H1 (cell line): Measurements from ENCODE around the gene PKD2. TPM values are rescaled to one million over a fixed set of nuclear protein-coding genes. Genes with fewer than 3 reads are reported as not detected.

Experiments
- CTCF ChIA-PET: fragments of 300-600 bp; sonication (Branson Sonifier 250); formaldehyde crosslinking; loops from one replicate; lab custom pipeline; 2021; ENCODE audit not compliant: partially characterized antibody; lab: Charles Lee
- POLR2A ChIA-PET: fragments of 300-600 bp; sonication (Branson Sonifier 250); formaldehyde crosslinking; loops from one replicate; lab custom pipeline; 2021; ENCODE audit warnings: inconsistent platforms; ENCODE audit not compliant: partially characterized antibody; lab: Charles Lee
- DNase-seq, 2 experiments: peaks; one replicate each; pipeline versions ENCODE4 v3.0.0 to v3.0.0-alpha.2; 2010 to 2022; ENCODE audit warnings: low spot score in 2 of 2, low read depth in 1 of 2, mixed read lengths in 1 of 2
- FAIRE-seq: peaks from 2 replicates; lab custom pipeline; 2011; peaks lifted over from hg19 to GRCh38; lab: Jason Lieb, UNC
- H2AFZ ChIP-seq: 2 replicates; pipeline ENCODE4 v1.8.1; 2012; ENCODE audit warnings: low read length, inconsistent platforms
- H2AK5ac ChIP-seq: 2 replicates; pipeline ENCODE4 v1.6.1; 2013; ENCODE audit warnings: low read depth, low read length
- H2BK120ac ChIP-seq: replicated peaks from 2 replicates; pipeline ENCODE3; 2013; ENCODE audit warnings: low read depth, low read length, inconsistent platforms
- H2BK12ac ChIP-seq: 2 replicates; pipeline ENCODE4 v1.6.1; 2013; ENCODE audit warnings: low read depth, low read length
- H2BK15ac ChIP-seq: 2 replicates; pipeline ENCODE4 v1.6.1; 2013; ENCODE audit warnings: low read length
- H2BK20ac ChIP-seq: 2 replicates; pipeline ENCODE4 v1.6.1; 2013; ENCODE audit warnings: low read length
- H2BK5ac ChIP-seq: 2 replicates; pipeline ENCODE4 v1.6.1; 2013; ENCODE audit warnings: low read depth, low read length
- H3K14ac ChIP-seq: 2 replicates; pipeline ENCODE4 v1.6.1; 2013; ENCODE audit warnings: inconsistent platforms; ENCODE audit not compliant: insufficient read length
- H3K18ac ChIP-seq: 2 replicates; pipeline ENCODE4 v1.6.1; 2013; ENCODE audit warnings: low read length; ENCODE audit errors: extremely low read depth
- H3K23ac ChIP-seq: 2 replicates; pipeline ENCODE4 v1.6.1; 2013; ENCODE audit warnings: inconsistent platforms; ENCODE audit not compliant: insufficient read length
- H3K23me2 ChIP-seq: 2 replicates; pipeline ENCODE4 v1.6.1; 2013; ENCODE audit warnings: low read depth, low read length
- H3K27ac ChIP-seq: 2 replicates; pipeline ENCODE4 v1.6.1; 2011; ENCODE audit warnings: low read depth, low read length, inconsistent platforms
- H3K27me3 ChIP-seq, 4 experiments: replicated peaks in 1 of 4; 1 replicate in 1 of 4; 2 replicates in 3 of 4; pipeline versions ENCODE4 v1.6.1 to v1.8.1; 2011 to 2013; ENCODE audit warnings: low read length in 3 of 4, mild to moderate bottlenecking in 3 of 4, inconsistent platforms in 2 of 4, mixed read lengths in 2 of 4, moderate library complexity in 1 of 4; ENCODE audit not compliant: control insufficient read depth in 3 of 4, insufficient read depth in 3 of 4; ENCODE audit errors: extremely low read depth in 1 of 4
- H3K36me3 ChIP-seq, 4 experiments: 2 replicates each; pipeline versions ENCODE4 v1.6.1 to v1.8.1; 2011 to 2013; ENCODE audit warnings: mild to moderate bottlenecking in 4 of 4, low read length in 3 of 4, moderate library complexity in 2 of 4, control low read depth in 1 of 4, inconsistent platforms in 1 of 4; ENCODE audit not compliant: insufficient read depth in 4 of 4, control insufficient read depth in 2 of 4
- H3K4ac ChIP-seq: replicated peaks from 2 replicates; pipeline ENCODE3; 2013; ENCODE audit warnings: low read length, low read depth, mixed read lengths, inconsistent platforms; ENCODE audit not compliant: insufficient read length
- H3K4me1 ChIP-seq, 4 experiments: replicated peaks in 1 of 4; 1 replicate in 1 of 4; 2 replicates in 3 of 4; pipeline versions ENCODE4 v1.6.1 to v1.8.1; 2011 to 2013; ENCODE audit warnings: low read length in 3 of 4, inconsistent platforms in 2 of 4, mixed read lengths in 1 of 4; ENCODE audit not compliant: insufficient read depth in 4 of 4, control insufficient read depth in 3 of 4
- H3K4me2 ChIP-seq, 2 experiments: 2 replicates each; pipeline versions ENCODE4 v1.6.1 to v1.8.1; 2011 to 2013; ENCODE audit warnings: low read depth in 2 of 2, low read length in 2 of 2, control low read depth in 1 of 2, inconsistent platforms in 1 of 2, mild to moderate bottlenecking in 1 of 2; ENCODE audit not compliant: insufficient read depth in 1 of 2
- H3K4me3 ChIP-seq, 4 experiments: fragments of 200-600, 300-600 bp in 1 of 4; sonication (generic), shearing (Covaris generic), sonication (Bioruptor Twin) in 1 of 4; 2 replicates each; pipeline versions ENCODE4 v1.5.1 to v1.8.1; 2011 to 2016; ENCODE audit warnings: low read length in 4 of 4, low read depth in 3 of 4, control low read depth in 2 of 4, inconsistent platforms in 2 of 4, mild to moderate bottlenecking in 2 of 4, mixed read lengths in 1 of 4, moderate library complexity in 1 of 4; ENCODE audit not compliant: insufficient read depth in 2 of 4; ENCODE audit errors: extremely low read depth in 1 of 4
- H3K56ac ChIP-seq: replicated peaks from 2 replicates; pipeline ENCODE3; 2013; ENCODE audit warnings: low read depth, mild to moderate bottlenecking, mixed read lengths, low read length, inconsistent platforms; ENCODE audit not compliant: insufficient read length
- H3K79me1 ChIP-seq: 2 replicates; pipeline ENCODE4 v1.6.1; 2013; ENCODE audit warnings: low read depth, low read length, control low read depth
- H3K79me2 ChIP-seq, 2 experiments: 2 replicates each; pipeline versions ENCODE4 v1.6.1 to v1.8.1; 2012 to 2013; ENCODE audit warnings: low read length in 2 of 2, mild to moderate bottlenecking in 2 of 2, inconsistent platforms in 1 of 2; ENCODE audit not compliant: insufficient read depth in 2 of 2, control insufficient read depth in 1 of 2
- H3K9ac ChIP-seq, 4 experiments: replicated peaks in 1 of 4; 1 replicate in 1 of 4; 2 replicates in 3 of 4; pipeline versions ENCODE4 v1.6.1 to v1.8.1; 2011 to 2013; ENCODE audit warnings: low read depth in 3 of 4, low read length in 3 of 4, control low read depth in 2 of 4, mild to moderate bottlenecking in 2 of 4, moderate library complexity in 2 of 4, inconsistent platforms in 1 of 4; ENCODE audit errors: extremely low read depth in 1 of 4
- H3K9me3 ChIP-seq, 2 experiments: 2 replicates each; pipeline versions ENCODE4 v1.6.1 to v1.8.1; 2012 to 2013; ENCODE audit warnings: mild to moderate bottlenecking in 2 of 2, moderate library complexity in 2 of 2, control low read depth in 1 of 2, inconsistent platforms in 1 of 2, low read depth in 1 of 2, low read length in 1 of 2, mixed read lengths in 1 of 2; ENCODE audit not compliant: insufficient read depth in 2 of 2
- H4K20me1 ChIP-seq, 2 experiments: replicated peaks in 1 of 2; 2 replicates each; pipeline versions ENCODE3 to v1.8.1; 2011 to 2013; ENCODE audit warnings: inconsistent platforms in 2 of 2, low read length in 2 of 2, mild to moderate bottlenecking in 1 of 2; ENCODE audit not compliant: insufficient read depth in 2 of 2, control insufficient read depth in 1 of 2
- H4K5ac ChIP-seq: 2 replicates; pipeline ENCODE4 v1.6.1; 2013; ENCODE audit warnings: low read length, low read depth, mixed read lengths, inconsistent platforms; ENCODE audit not compliant: insufficient read length
- H4K8ac ChIP-seq: 2 replicates; pipeline ENCODE4 v1.8.0; 2013; ENCODE audit warnings: mild to moderate bottlenecking, moderate library complexity, low read length, inconsistent platforms; ENCODE audit not compliant: insufficient read depth; ENCODE audit errors: extremely low read depth
- H4K91ac ChIP-seq: replicated peaks from 2 replicates; pipeline ENCODE3; 2013; ENCODE audit warnings: low read length, mixed read lengths, inconsistent platforms; ENCODE audit not compliant: insufficient read length
- GTF2F1 ChIP-seq: IDR thresholded peaks from 2 replicates; pipeline ENCODE4 v1.6.1; 2012; ENCODE audit warnings: low read depth, low read length, improper control_type of control experiment, borderline replicate concordance
- HDAC2 ChIP-seq, 2 experiments: fragments of 300-600 bp in 1 of 2; sonication (generic) in 1 of 2; IDR thresholded peaks; 2 replicates each; pipeline ENCODE4 v1.6.1; 2011 to 2012; ENCODE audit warnings: low read depth in 2 of 2, low read length in 2 of 2, mild to moderate bottlenecking in 2 of 2, moderate library complexity in 2 of 2, borderline replicate concordance in 1 of 2, inconsistent platforms in 1 of 2
- JUND ChIP-seq: IDR thresholded peaks from 2 replicates; pipeline ENCODE4 v1.6.1; 2011; ENCODE audit warnings: mild to moderate bottlenecking, improper control_type of control experiment, low read length
- POLR2A ChIP-seq, 2 experiments: IDR thresholded peaks; 1 replicate in 1 of 2; 2 replicates in 1 of 2; pipeline ENCODE4 v1.6.1; 2011; ENCODE audit warnings: low read depth in 2 of 2, low read length in 2 of 2, mild to moderate bottlenecking in 2 of 2; ENCODE audit errors: control extremely low read depth in 1 of 2
- RAD21 ChIP-seq, 2 experiments: IDR thresholded peaks in 1 of 2; conservative IDR thresholded peaks in 1 of 2; 2 replicates each; pipeline ENCODE4 v1.6.1; 2011; ENCODE audit warnings: low read depth in 2 of 2, low read length in 2 of 2, improper control_type of control experiment in 1 of 2, inconsistent platforms in 1 of 2, mild to moderate bottlenecking in 1 of 2, moderate library complexity in 1 of 2
- SAP30 ChIP-seq: fragments of 300-600 bp; sonication (generic); IDR thresholded peaks from 2 replicates; pipeline ENCODE4 v1.7.1; 2012; ENCODE audit warnings: low read length, moderate library complexity, mild to moderate bottlenecking, inconsistent platforms; ENCODE audit not compliant: insufficient read depth, insufficient replicate concordance
- TAF1 ChIP-seq: IDR thresholded peaks from 2 replicates; pipeline ENCODE4 v1.6.1; 2011; ENCODE audit warnings: mild to moderate bottlenecking, low read depth, low read length
- TBP ChIP-seq: IDR thresholded peaks from 2 replicates; pipeline ENCODE4 v1.6.1; 2011; ENCODE audit warnings: low read depth, low read length, improper control_type of control experiment
- WGBS, 2 experiments: shearing (Covaris generic) in 1 of 2; methylation state at CpG; one replicate each; pipeline versions ENCODE4 v1.1.6 to v1.1.7; 2013 to 2015; ENCODE audit warnings: low lambda C conversion rate in 2 of 2, mixed read lengths in 2 of 2, inconsistent platforms in 1 of 2, low coverage in 1 of 2, missing lambda C conversion rate in 1 of 2; ENCODE audit not compliant: insufficient replicate concordance in 2 of 2, insufficient coverage in 1 of 2, insufficient read length in 1 of 2; ENCODE audit errors: extremely low coverage in 1 of 2, missing lambda C conversion rate in 1 of 2; 5-methylcytosine and 5-hydroxymethylcytosine counted together
- polyA plus RNA-seq, 7 experiments: library from polyadenylated mRNA; depleted of rRNA in 3 of 7; stranded (reverse) in 5 of 7; unstranded in 2 of 7; fragments of >200 nt in 5 of 7; fragments of 200-250 nt in 2 of 7; gene quantifications; 1 replicate in 5 of 7; 2 replicates in 1 of 7; 4 replicates in 1 of 7; pipeline versions ENCODE4 v1.2.1 to v1.2.3, GENCODE V29; 2011 to 2013; ENCODE audit warnings: missing spikeins in 2 of 7, mixed read lengths in 2 of 7
- total RNA-seq: library from RNA; stranded (reverse); fragmentation: NEBNext Ultra II Directional; extraction: Animal tissue kit (Norgen Biotek cat#: 25700); gene quantifications from 2 replicates; pipeline ENCODE4 v1.2.1, GENCODE V29; 2021
- TF ChIP-seq, protein P1 (sequence below), 3 experiments: IDR thresholded peaks; 1 replicate in 2 of 3; 2 replicates in 1 of 3; pipeline versions ENCODE4 v1.5.1 to v1.6.1; 2011; ENCODE audit warnings: low read length in 3 of 3, mild to moderate bottlenecking in 3 of 3, inconsistent platforms in 2 of 3, low read depth in 1 of 3, moderate library complexity in 1 of 3; ENCODE audit not compliant: insufficient read depth in 1 of 3; ENCODE audit errors: control extremely low read depth in 1 of 3

Gene PKD2
- total and polyA plus RNA-seq, 2 of the 8 experiments (the other 6 are each of a cell fraction or from before 2014, with no cell fraction given): 16.0 to 32.0 TPM

DNA sequence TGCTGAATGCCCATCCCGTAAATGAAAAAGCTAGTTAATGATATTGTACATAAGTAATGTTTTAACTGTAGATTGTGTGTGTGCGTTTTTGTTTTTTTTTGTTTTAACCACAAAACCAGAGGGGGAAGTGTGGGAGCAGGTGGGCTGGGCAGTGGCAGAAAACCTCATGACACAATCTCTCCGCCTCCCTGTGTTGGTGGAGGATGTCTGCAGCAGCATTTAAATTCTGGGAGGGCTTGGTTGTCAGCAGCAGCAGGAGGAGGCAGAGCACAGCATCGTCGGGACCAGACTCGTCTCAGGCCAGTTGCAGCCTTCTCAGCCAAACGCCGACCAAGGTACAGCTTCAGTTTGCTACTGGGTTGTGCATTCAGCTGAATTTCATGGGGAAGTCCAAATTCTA is 32.0 kb upstream of the PKD2 start, which contains the start of gene SPP1:
Gene SPP1 (plus strand): TSS at position 249 of the 400 bp plus-strand sequence. CDS start 1,182 bp downstream, outside the sequence.
- CTCF ChIA-PET: interaction anchor here (0.6 to 3.7 kb wide), 11 partner anchors 9 to 862 kb away, joined by 3 to 40 read pairs (median 11); no protein-coding TSS in a partner anchor
- FAIRE-seq: peak; percentile 95
- no peaks in the 10 kb centered on the region for H3K23me2 ChIP-seq
- H3K23ac ChIP-seq: no peak within 1 kb of the TSS
- no peak within 1 kb of the TSS for H2AK5ac ChIP-seq
- H2BK20ac ChIP-seq: no peak within 1 kb of the TSS; the same call in 1 of the 2 replicates
- H2BK15ac ChIP-seq: no peak within 1 kb of the TSS
- no peak within 1 kb of the TSS for H3K4ac ChIP-seq
- peaks cover 2 to 11% (median 6%) of the 10 kb centered on the region in 4 experiments; a peak in 5 of 7 replicates for H3K4me1 ChIP-seq
- H3K56ac ChIP-seq: no peak within 1 kb of the TSS
- TF ChIP-seq SAP30: no peak
- TF ChIP-seq HDAC2 (IDR thresholded peaks at IDR 0.05; ENCODE audit: borderline replicate concordance in 1 of 2, low read depth in 2 of 2, low read length in 2 of 2): no peak
- peak in 1 of 2 experiments; percentile 24; a peak in 1 of 3 replicates for TF ChIP-seq POLR2A (IDR thresholded peaks at IDR 0.05; ENCODE audit: control extremely low read depth in 1 of 2, low read depth in 2 of 2, low read length in 2 of 2)
- TF ChIP-seq TBP: peak; percentile 34; the same call in 1 of the 2 replicates
- TF ChIP-seq RAD21 (IDR thresholded peaks at IDR 0.05 in 1 of 2, conservative IDR thresholded peaks at IDR 0.05 in 1 of 2; ENCODE audit: low read depth in 2 of 2, low read length in 2 of 2): peak; percentile 15 to 18; a peak in 1 of 4 replicates
- TF ChIP-seq JUND: no peak
- 0 out of 2 replicates have a peak, but pooled peaks have one; percentile 21 for TF ChIP-seq TAF1
- no peak for TF ChIP-seq GTF2F1
- TF ChIP-seq, protein P1, sequence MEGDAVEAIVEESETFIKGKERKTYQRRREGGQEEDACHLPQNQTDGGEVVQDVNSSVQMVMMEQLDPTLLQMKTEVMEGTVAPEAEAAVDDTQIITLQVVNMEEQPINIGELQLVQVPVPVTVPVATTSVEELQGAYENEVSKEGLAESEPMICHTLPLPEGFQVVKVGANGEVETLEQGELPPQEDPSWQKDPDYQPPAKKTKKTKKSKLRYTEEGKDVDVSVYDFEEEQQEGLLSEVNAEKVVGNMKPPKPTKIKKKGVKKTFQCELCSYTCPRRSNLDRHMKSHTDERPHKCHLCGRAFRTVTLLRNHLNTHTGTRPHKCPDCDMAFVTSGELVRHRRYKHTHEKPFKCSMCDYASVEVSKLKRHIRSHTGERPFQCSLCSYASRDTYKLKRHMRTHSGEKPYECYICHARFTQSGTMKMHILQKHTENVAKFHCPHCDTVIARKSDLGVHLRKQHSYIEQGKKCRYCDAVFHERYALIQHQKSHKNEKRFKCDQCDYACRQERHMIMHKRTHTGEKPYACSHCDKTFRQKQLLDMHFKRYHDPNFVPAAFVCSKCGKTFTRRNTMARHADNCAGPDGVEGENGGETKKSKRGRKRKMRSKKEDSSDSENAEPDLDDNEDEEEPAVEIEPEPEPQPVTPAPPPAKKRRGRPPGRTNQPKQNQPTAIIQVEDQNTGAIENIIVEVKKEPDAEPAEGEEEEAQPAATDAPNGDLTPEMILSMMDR (IDR thresholded peaks at IDR 0.05; ENCODE audit: control extremely low read depth in 1 of 3, insufficient read depth in 1 of 3, low read depth in 1 of 3, low read length in 3 of 3): peak in 1 of 3 experiments; percentile 12; a peak in 1 of 4 replicates
- WGBS, 2 experiments: 21% methylated on average over 8 of the region's 8 CpGs; no CpG with 5 or more reads in 1 of the 2 experiments
- POLR2A ChIA-PET: interaction anchor here (0.8 to 5.8 kb wide), 7 partner anchors 14 to 49 kb away, joined by 3 to 38 read pairs (median 5); partner anchors contain the start of gene PKD2
- no peak within 1 kb of the TSS for H3K4me3 ChIP-seq
- H3K9me3 ChIP-seq: no peaks in the 10 kb centered on the region
- H4K20me1 ChIP-seq: no peaks in the 10 kb centered on the region
- no peak within 1 kb of the TSS; a peak in 1 of 7 replicates for H3K9ac ChIP-seq
- no peak within 1 kb of the TSS for H2BK120ac ChIP-seq
- no peak within 1 kb of the TSS for H3K14ac ChIP-seq
- H4K91ac ChIP-seq: no peak within 1 kb of the TSS
- peak within 1 kb of the TSS; percentile 18 to 25; a peak in 3 of 4 replicates for H3K4me2 ChIP-seq
- no peak within 1 kb of the TSS for H2BK12ac ChIP-seq
- no peaks in the 10 kb centered on the region for H3K79me1 ChIP-seq
- H2BK5ac ChIP-seq: no peak within 1 kb of the TSS
- DNase-seq: peak in 1 of 2 experiments; percentile 50
- no peak within 1 kb of the TSS for H3K18ac ChIP-seq
- peak within 1 kb of the TSS; percentile 15; the same call in 1 of the 2 replicates for H2AFZ ChIP-seq
- no peak within 1 kb of the TSS for H4K5ac ChIP-seq
- 0 out of 7 replicates have a peak, but pooled peaks cover 0 to 2% (median 0%) of the 10 kb centered on the region in 4 experiments for H3K27me3 ChIP-seq
- no peak within 1 kb of the TSS for H3K27ac ChIP-seq
- no peaks in the 10 kb centered on the region for H3K79me2 ChIP-seq
- H3K36me3 ChIP-seq: no peaks in the 10 kb centered on the region
- H4K8ac ChIP-seq: no peak within 1 kb of the TSS
